ENCODE measurements around the gene SERTAD2.

SERTAD2 gene

GRCh38 chr2:64581777-64582539 lies 71.8 kb downstream of the SERTAD2 start:
- DNase-seq (ENCODE audit: low spot score): no peak

All from putamen (tissue), 1 donor.